ENCODE results near the gene ZBTB42.

The ZBTB42 gene

DNA sequence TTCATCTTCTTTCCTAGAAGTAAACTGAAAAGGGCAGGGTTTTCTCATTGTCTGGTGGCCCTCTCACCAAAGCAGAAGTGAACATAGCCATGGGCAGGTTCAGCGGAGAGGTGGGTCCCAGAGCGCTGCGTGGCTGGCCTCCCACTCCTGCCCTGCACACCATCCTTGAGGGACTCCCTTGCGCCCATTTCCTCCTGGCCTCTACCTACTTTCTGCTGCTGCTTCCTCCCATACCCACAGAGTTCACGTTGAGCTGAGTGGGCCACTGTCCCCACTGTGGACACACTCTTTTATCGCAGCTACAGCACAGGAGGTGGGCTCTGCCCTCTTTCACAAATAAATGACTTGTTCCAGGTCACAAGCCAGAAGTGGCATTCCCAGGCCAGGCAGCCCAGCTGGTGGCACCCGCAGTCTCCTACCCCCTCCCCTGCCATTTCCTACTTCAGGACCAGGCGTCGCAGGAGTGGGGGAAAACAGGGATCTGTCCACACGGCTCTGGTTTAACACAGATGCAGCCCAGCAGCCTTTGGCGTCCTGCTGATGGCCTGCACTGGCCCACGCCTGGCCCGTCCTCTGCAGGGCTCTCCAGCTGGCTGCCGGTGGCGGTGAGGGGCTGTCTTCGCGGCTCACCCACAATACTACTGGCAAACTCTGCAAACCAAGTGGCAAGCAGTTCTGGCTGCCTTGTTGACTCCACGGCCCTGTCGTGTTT lies 43.1 kb upstream of the ZBTB42 start:
- Histone ChIP-seq H3K27ac (no peak overlapping the region), H3K36me3 (peaks cover 43 to 80% (median 60%) of the 10 kb centered on the region in 3 donors), H3K4me3 (no peak overlapping the region), H3K27me3 (no peaks in the 10 kb centered on the region), H3K9me3 (no peaks in the 10 kb centered on the region), H3K4me1 (peaks cover 0 to 25% (median 17%) of the 10 kb centered on the region in 4 donors)
- intact Hi-C loops (cut with DNase I; ENCODE audit: low total_unique reads): loop anchor here (10.0 kb wide), 1 partner anchor 717 kb away; the partner anchor contains the start of gene CRIP2
- DNase-seq: no peak
- TF ChIP-seq, protein P1, sequence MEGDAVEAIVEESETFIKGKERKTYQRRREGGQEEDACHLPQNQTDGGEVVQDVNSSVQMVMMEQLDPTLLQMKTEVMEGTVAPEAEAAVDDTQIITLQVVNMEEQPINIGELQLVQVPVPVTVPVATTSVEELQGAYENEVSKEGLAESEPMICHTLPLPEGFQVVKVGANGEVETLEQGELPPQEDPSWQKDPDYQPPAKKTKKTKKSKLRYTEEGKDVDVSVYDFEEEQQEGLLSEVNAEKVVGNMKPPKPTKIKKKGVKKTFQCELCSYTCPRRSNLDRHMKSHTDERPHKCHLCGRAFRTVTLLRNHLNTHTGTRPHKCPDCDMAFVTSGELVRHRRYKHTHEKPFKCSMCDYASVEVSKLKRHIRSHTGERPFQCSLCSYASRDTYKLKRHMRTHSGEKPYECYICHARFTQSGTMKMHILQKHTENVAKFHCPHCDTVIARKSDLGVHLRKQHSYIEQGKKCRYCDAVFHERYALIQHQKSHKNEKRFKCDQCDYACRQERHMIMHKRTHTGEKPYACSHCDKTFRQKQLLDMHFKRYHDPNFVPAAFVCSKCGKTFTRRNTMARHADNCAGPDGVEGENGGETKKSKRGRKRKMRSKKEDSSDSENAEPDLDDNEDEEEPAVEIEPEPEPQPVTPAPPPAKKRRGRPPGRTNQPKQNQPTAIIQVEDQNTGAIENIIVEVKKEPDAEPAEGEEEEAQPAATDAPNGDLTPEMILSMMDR (IDR thresholded peaks at IDR 0.05): no peak

DNA sequence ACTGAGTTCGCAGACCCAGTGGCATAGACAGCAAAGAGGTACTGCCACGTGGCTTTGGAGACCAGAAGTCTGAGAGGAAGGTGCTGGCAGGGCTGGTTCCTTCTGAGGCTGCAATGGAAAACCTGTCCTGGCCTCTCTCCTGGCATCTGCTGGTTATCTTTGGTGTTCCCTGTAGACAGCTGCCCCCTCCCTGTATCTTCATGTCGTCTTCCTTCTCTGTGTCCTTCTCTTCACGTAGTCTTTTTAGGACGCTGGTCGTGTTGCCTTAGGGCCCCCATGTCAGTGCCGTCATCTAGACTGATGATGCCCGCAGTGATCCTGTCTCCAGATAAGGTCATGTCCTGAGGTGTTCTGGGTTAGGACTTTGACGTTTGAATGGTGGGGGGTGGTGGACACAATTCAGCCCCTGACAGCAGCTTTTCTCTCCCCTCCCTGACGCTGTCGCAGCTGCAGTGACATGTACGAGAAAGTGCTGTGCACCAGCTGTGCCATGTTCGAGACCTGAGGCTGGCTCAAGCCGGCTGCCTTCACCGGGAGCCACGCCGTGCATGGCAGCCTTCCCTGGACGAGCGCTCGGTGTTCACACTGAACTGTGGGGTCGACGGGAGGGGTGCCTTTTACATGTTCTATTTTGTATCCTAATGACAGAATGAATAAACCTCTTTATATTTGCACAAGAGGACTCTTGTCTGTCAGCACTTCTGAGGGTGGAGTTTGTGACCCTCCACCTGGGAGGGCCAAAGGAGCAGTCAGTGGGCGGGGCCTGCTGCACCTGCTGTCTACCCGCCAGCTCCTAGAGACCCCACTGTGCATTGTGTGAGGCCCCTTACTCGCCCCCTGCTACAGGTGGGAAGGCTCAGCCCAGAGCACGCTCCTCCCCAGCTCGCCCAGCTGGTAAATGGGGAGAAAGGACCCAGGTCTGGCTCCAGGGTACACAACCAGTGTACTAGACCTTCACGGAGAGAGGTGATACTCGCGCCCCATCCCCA lies 41.6 kb upstream of the ZBTB42 start:
- peaks cover 43 to 80% (median 60%) of the 10 kb centered on the region in 3 donors for H3K36me3 ChIP-seq
- TF ChIP-seq, protein P1 (IDR thresholded peaks at IDR 0.05): no peak
- no peak for DNase-seq
- intact Hi-C loops (cut with DNase I; ENCODE audit: low total_unique reads): loop anchor here (10.0 kb wide), 1 partner anchor 716 kb away; the partner anchor contains the start of gene CRIP2
- H3K9me3 ChIP-seq: no peaks in the 10 kb centered on the region
- H3K4me1 ChIP-seq: peaks cover 0 to 18% (median 11%) of the 10 kb centered on the region in 4 donors
- no peak overlapping the region for H3K4me3 ChIP-seq
- H3K27ac ChIP-seq: no peak overlapping the region
- no peaks in the 10 kb centered on the region for H3K27me3 ChIP-seq

DNA sequence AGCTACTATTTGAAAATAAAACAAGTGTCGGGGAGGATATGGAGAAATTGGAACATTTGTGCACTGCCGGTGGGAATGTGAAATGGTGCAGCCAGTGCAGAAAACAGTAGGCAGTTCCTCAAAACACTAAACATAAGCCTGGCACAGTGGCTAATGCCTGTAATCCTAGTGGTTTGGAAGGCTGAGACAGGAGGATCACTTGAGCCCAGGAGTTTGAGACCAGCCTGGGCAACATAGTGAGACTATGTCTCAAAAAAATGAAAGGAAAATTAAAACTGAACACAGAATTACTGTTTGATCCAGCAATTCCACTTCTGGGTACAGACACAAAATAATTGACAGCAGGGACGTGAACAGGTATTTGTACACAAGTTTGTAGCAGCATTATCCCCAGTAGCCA lies 35.4 kb upstream of the ZBTB42 start:
- TF ChIP-seq, protein P1 (IDR thresholded peaks at IDR 0.05): no peak
- no peaks in the 10 kb centered on the region for H3K9me3 ChIP-seq
- no peak overlapping the region for H3K27ac ChIP-seq
- H3K4me1 ChIP-seq: peaks cover 0 to 12% (median 7%) of the 10 kb centered on the region in 4 donors
- intact Hi-C loops (cut with DNase I; ENCODE audit: low total_unique reads): no loop called here
- H3K27me3 ChIP-seq: no peaks in the 10 kb centered on the region
- no peak for DNase-seq
- H3K4me3 ChIP-seq: no peak overlapping the region
- H3K36me3 ChIP-seq: peaks cover 5 to 32% (median 16%) of the 10 kb centered on the region in 3 donors

DNA sequence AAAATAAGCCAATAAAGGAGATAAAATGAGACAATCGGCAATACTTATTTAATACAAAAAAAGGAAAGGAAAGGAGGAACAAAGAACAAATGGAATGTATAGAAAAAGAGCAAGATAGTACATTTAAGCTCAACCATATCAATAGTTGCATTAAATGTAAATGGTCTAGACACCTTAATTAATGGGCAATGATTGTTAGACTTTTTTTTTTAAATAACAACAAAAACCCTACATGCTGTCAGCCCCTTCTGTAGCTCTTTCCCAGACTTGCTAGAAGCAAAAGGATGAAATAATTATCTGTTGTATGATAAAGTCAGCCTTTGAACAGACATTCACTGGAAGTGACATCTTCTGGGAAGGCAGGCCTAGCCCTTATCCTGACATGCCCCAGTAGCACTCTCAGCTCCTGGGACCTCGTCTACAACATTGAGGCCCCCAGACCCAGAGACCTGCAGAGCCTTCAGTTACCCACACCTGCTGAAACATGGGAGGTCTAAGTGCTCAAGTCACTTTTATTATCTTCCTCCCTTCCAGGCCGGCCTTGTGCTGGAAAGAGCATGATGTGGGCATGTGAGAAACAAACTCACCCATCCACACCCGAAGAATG lies 34.5 kb upstream of the ZBTB42 start:
- no peak for DNase-seq
- no peak overlapping the region for H3K4me3 ChIP-seq
- H3K4me1 ChIP-seq: peaks cover 0 to 12% (median 7%) of the 10 kb centered on the region in 4 donors
- no peak overlapping the region for H3K27ac ChIP-seq
- peaks cover 13 to 32% (median 21%) of the 10 kb centered on the region in 3 donors for H3K36me3 ChIP-seq
- intact Hi-C loops (cut with DNase I; ENCODE audit: low total_unique reads): no loop called here
- TF ChIP-seq, protein P1 (IDR thresholded peaks at IDR 0.05): no peak
- no peaks in the 10 kb centered on the region for H3K27me3 ChIP-seq
- H3K9me3 ChIP-seq: peaks cover 0 to 5% (median 4%) of the 10 kb centered on the region in 3 donors
